Fibroblast of mammary gland (primary cell): ENCODE measurements around the gene TUBGCP3.

ENCODE experiments used
- DNase-seq: peaks from one replicate; pipeline ENCODE4 v3.0.0-alpha.2; 2010; ENCODE audit warnings: low read depth
- H3K4me3 ChIP-seq: 2 replicates; pipeline ENCODE4 v1.5.1; 2011; ENCODE audit warnings: low read depth, mild to moderate bottlenecking, low read length, moderate library complexity; ENCODE audit not compliant: control insufficient read depth
- TF ChIP-seq, protein P1 (sequence below): conservative IDR thresholded peaks from 2 replicates; pipeline ENCODE4 v1.5.1; 2011; ENCODE audit warnings: low read depth, low read length, inconsistent platforms; ENCODE audit not compliant: control insufficient read depth, insufficient read depth

The TUBGCP3 gene

DNA sequence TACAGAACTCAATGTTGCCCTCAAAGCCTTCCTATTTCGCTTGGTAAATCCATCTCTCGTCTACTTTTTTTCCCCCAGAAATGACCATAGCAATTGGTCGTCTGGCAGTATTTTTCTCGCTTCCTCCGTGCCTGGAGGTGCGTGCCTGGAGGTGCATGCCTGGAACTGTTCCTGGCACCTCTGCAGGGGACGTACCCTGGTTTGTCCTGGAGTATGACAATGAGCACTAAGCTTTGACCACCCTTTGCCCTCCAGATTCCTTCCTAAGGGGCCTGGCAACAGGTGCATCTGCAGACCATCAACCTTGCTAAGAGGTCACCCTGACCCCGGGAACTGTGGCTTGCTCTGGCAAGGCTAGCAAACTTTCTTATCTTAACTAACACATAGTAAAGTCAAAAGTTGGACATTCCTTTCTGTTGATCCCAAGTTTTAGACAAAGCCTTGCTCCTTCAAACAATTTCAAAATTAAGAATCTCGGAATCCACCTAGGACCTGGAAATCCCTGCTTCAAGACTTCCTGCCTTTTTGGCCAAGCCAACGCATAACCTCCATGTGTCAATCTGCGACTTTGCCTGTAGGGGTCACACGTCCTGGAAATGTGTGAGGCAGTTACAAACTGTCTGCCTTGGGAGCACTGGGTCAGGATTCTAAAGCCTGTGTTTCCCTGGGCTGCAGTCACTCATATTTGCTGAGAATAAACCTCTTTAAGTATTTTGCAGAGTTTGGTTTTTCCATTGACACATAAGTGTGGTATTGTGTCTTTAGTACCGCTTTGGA is 28.8 kb upstream of the TUBGCP3 start:
- TF ChIP-seq, protein P1, sequence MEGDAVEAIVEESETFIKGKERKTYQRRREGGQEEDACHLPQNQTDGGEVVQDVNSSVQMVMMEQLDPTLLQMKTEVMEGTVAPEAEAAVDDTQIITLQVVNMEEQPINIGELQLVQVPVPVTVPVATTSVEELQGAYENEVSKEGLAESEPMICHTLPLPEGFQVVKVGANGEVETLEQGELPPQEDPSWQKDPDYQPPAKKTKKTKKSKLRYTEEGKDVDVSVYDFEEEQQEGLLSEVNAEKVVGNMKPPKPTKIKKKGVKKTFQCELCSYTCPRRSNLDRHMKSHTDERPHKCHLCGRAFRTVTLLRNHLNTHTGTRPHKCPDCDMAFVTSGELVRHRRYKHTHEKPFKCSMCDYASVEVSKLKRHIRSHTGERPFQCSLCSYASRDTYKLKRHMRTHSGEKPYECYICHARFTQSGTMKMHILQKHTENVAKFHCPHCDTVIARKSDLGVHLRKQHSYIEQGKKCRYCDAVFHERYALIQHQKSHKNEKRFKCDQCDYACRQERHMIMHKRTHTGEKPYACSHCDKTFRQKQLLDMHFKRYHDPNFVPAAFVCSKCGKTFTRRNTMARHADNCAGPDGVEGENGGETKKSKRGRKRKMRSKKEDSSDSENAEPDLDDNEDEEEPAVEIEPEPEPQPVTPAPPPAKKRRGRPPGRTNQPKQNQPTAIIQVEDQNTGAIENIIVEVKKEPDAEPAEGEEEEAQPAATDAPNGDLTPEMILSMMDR, result peak; percentile 70
- peak; percentile 60 for DNase-seq
- H3K4me3 ChIP-seq, result no peak overlapping the region

DNA sequence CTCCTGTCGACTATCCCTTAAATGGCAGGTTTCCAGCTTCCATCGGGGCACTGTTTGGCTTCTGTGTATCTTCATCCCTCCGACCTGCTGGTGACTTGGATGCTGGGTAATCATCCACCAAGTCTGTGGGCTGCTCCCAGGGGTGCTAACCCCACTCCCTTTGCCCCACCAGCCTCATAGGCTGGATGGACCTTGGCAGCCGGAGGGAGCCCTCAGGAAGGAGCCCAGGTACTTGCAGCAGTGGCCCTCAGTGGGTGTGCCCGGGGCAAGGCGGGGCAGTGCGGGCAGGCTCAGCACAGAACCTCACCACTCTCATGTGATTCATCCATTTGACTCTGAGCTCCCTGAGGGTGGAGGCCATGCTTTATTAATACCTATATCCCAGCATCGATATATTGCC is 27.4 kb upstream of the TUBGCP3 start:
- no peak for DNase-seq
- TF ChIP-seq, protein P1, result no peak
- H3K4me3 ChIP-seq, result no peak overlapping the region

DNA sequence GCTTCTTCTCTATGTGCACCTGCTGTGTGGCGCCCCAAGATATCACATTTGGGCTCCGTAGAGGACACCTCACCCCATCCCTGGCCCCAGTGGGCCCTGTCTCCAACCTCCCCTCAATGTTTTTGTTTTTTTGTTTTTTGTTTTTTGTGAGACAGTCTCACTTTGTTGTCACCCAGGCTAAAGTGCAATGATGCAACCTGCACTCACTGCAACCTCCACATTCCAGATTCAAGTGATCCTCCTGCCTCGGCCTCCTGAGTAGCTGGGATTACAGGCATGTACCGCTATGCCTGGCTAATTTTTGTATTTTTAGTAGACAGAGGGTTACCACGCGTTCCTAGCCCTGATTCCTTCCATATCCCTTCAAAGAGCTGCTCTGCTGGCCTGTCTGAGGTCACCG is 26.9 kb upstream of the TUBGCP3 start:
- no peak overlapping the region for H3K4me3 ChIP-seq
- TF ChIP-seq, protein P1, result no peak
- DNase-seq, result no peak

DNA sequence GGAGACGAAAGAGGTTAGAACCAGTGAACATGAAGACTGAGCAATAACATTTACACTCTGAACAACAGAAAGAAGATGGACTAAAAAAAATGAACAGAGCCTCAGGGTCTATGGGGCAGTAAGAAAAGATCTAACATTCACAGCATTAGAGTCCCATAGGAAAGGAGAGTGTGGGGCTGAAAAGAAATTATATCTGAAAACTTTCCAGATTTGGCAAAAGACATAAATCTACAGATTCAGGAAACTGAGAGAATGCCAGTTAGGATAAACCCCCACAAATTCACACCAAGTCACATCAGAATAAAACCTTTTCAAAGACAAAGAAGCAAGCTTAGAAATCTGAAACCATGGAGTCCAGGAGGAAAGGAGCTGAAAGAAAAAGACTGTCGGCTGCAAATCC is 20.3 kb upstream of the TUBGCP3 start:
- TF ChIP-seq, protein P1, result no peak
- H3K4me3 ChIP-seq, result no peak overlapping the region
- DNase-seq, result no peak

DNA sequence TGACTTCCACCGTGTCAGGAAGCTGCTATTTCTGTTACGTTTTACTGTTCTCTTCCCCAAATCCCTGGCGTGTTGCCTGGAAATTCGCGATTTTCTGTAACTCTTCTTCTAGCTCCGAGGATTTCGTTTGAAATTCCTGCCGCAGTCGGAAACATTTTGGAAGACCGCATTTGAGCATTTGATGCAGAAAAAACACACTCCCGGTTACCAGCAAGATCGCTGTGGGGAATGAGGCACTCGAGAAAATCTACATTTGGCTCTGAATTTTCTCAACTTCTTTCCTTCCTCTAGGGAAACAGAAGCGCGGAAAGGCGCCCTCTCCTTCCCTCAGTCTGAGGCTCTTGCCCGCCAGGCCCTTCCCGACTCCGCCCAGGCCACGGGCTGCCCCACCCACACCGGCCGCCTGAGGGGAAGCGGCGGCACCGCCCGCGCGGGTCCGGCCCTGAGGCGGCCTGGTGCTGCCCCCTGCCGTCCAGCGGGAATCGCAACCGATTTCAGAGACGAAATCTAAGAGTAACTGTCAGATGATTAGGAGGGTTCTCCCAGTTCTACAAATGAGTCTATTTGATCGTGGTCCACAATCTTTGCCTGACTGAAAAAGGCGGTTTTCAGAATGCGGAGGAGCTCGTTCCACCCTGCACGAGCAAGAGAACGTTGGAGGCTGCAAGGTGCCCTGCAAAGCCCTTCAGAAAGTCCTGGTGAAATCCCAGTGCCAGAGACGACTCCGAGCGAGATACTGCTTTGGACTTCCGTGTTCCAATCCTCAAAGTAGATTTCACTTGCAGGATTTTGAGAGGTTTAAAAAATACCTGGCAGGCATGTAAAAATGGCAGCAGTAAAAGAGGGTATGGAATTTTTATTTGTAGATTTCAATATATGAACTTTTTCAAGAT is 18.4 kb upstream of the TUBGCP3 start:
- TF ChIP-seq, protein P1, result peak; percentile 65
- peak overlapping the region; percentile 69 for H3K4me3 ChIP-seq
- peak; percentile 77 for DNase-seq

DNA sequence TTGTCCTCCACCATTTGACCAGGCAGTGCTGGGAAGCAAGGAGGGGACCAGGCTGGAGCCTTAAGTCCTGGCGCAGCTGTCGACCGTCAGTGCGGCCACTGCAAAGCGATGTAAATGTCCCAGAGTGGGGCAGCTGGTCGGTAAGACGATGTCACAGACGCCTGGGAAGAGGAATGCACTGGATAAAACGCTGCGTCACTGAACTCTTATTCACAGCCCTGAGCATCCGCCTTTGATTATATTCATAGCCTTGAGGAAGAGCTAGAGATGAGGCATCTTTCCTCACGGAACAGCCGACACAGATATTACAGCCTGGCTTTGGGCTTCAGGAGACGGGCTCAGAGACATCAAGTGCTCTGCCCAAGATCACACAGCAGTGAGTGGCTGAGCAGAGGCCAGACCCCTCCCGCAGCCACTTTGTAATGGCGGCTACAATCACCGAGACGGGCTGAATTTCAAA is 17.6 kb upstream of the TUBGCP3 start:
- peak overlapping the region; percentile 69 for H3K4me3 ChIP-seq
- TF ChIP-seq, protein P1, result no peak
- peak; percentile 30 for DNase-seq
